ENCODE data around the gene LBHD1.
A peak's percentile ranks its signal among the peaks of the same experiment; 100 is the strongest.
"Not testable (repeated sequence)": the region's sequence is repeated elsewhere in the genome, so short reads cannot be mapped to it uniquely, and the experiment has no call there.

The LBHD1 gene

GRCh38 chr11:62664405-62665074 lies 7.5 kb downstream of the LBHD1 start:
- DNase-seq (ENCODE audit: low read depth): peak; percentile 23

- DNase-seq (ENCODE audit: low read depth): no peak
These were observed 15.2 kb downstream of the LBHD1 start for GRCh38 chr11:62656796-62657429.

DNA sequence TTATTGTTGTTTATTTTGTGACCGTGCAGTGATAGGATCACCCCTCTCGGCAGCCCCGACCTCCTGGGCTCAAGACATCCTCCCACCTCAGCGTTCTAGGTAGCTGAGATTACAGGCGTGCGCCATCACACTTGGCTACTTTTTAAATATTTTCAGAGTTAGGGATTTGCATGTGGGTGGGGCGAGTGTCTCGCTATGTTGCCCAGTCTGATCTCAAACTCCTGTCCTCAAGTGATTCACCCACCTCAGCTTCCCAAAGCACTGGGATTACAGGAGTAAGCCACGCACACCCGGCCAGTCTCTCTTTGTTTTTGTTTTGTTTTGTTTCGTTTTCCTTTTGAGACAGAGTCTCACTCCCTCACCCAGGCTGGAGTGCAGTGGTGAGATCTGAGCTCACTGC lies 17.8 kb downstream of the LBHD1 start:
- no peak for DNase-seq (ENCODE audit: low read depth)

DNA sequence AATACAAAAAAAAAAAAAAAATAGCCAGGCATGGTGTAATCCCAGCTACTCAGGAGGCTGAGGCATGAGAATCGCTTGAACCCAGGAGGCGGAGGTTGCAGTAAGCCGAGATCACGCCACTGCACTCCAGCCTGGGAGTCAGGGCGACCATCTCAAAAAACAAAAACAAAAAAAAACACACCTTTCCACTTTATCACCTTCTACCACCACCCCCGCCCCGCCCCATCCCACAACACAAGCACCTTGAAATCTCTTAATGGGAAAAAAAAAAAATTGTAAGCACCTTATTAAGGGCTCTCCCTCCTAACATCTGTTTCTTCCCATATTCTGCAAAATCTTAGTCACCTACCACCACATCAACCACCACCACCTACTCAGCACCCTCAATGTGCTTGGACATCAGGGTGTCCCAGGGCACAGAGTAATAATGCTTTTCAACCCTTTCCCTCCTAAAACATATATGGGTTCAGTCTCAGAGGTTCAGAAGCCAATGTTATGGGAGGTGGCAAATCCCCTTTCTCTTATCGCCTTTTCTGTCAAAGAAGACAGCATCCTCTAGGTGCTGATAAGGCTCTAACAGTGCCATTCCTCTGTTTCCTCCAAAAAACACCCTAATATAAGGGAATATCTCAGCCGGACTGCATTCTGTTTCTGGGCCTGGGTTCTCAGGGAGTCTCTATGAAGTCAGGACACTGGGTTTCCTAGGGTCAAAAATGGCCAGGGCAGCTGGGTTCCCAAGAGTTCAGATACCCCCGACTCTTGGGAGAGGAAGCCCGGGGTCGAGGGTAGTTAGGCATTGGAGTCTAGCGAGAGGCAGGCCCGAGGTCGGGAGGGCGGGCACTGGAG lies 19.7 kb downstream of the LBHD1 start:
- no peak for DNase-seq (ENCODE audit: low read depth)

DNA sequence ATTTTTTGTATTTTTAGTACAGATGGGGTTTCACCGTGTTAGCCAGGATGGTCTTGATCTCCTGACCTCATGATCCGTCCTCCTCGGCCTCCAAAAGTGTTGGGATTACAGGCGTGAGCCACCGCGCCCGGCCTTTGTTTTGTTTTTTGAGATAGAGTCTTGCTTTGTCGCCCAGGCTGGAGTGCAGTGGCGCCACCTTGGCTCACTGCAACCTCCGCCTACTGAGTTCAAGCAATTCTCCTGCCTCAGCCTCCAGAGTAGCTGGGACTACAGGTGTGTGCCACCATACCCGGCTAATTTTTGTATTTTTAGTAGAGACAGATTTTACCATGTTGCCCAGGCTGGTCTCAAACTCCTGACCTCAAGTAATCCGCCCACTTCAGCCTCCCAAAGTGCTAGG lies 21.8 kb downstream of the LBHD1 start:
- DNase-seq (ENCODE audit: low read depth): not testable (repeated sequence)

- DNase-seq (ENCODE audit: low read depth): no peak
These were observed 22.6 kb downstream of the LBHD1 start for GRCh38 chr11:62649486-62649885.

- DNase-seq (ENCODE audit: low read depth): no peak
These were observed 23.1 kb downstream of the LBHD1 start for GRCh38 chr11:62648967-62649364.

GRCh38 chr11:62648185-62648966 lies 23.7 kb downstream of the LBHD1 start:
- no peak for DNase-seq (ENCODE audit: low read depth)

DNA sequence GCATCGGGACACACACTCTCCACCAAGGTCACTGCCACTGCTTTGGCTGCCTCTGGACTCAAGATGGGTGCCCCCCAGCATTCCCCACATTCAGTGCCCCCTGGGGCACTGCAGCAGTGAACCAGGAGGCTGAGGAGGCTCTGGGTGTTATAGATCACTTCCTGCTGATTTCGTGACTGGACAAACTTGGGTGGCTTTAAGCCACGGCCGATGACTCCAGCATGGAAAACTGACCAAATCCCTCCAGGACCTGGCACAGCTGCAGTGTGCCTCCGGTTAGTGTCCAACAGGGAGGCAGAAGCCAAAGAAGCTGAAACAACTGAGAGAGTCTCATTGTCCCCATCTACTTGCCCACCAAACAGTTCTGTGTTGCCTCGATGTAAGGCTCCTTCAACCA lies 24.5 kb downstream of the LBHD1 start:
- DNase-seq (ENCODE audit: low read depth): no peak

GRCh38 chr11:62646825-62647608 lies 25.1 kb downstream of the LBHD1 start:
- no peak for DNase-seq (ENCODE audit: low read depth)

DNA sequence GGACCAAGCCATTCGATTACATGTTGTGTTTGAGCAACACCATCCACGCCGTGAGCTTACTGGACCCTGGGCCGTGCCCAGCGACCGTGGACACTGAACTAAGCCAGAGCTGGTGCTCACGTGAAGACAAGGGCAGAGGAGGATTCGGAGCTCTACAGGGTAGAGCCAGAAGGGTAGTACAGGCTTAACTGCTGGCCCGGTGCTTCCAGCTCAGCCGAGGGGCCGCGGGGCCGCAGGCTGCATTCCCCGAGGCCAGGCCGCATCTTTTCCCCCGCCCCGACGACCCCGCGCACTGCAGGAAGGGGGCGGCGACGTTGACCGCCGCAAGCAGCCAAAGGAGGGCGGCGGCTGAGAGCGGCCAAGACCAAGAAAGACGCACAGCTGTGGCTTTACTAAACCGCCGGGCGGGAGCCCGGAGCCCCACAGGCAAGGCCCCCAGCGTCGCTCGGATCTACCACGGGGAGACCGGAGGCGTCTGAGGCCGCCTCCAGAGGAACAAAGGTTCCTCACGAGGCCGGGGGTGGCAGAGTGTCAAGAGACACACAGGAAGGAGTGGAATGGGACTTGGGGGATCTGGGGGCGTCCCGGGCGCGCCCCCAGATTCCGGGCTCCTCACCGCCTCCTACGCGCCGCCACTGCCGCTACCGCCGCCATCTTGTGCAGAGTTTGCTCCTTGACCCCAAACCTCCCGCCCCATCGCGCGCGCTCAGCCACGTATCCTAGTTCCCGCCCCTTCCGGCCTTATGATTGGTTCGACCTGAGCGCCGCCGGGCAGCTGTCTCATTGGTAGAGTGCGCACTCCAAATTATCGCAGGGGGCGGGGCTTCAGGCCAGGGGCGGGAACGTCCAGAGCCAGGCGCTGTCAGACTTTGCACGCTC lies 25.9 kb downstream of the LBHD1 start, which contains the start of gene GANAB:
Gene GANAB (minus strand): TSS at position 668 of the 879 bp plus-strand sequence. CDS start 14 bp downstream, at position 654.
- DNase-seq (ENCODE audit: low read depth): peak; percentile 99

- no peak for DNase-seq (ENCODE audit: low read depth)
These were observed 26.5 kb downstream of the LBHD1 start for GRCh38 chr11:62645671-62645945.

GRCh38 chr11:62644220-62644619 lies 27.8 kb downstream of the LBHD1 start:
- no peak for DNase-seq (ENCODE audit: low read depth)

DNA sequence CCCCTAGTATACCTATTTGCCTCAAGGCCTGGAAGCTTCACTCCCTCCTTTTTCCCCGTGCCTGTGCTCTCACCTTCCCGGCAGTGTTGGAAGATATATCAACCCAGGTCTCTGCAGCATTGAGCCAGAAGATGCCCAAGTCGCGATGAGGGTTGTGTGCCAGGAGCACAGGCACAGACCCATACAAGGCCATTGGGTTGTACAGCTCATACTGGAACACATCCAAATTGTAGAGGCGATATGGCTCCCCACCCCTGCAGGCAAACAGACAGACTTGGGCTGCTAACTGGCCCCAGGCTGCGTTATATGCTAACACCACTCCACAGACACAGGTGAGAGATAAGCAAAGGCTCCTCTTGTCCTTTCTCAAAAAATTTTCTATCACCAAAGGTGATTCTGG lies 39.6 kb downstream of the LBHD1 start:
- DNase-seq (ENCODE audit: low read depth): no peak

- DNase-seq (ENCODE audit: low read depth): no peak
These were observed 44.4 kb downstream of the LBHD1 start for GRCh38 chr11:62627713-62628112.

GRCh38 chr11:62622476-62623089 lies 49.5 kb downstream of the LBHD1 start:
- DNase-seq (ENCODE audit: low read depth): no peak

- DNase-seq (ENCODE audit: low read depth): peak; percentile 97
These were observed 50.2 kb downstream of the LBHD1 start, which contains the start of gene B3GAT3 for GRCh38 chr11:62621567-62622470. Gene B3GAT3 (minus strand): TSS chr11:62621986. CDS start chr11:62621947, 39 bp downstream.

DNA sequence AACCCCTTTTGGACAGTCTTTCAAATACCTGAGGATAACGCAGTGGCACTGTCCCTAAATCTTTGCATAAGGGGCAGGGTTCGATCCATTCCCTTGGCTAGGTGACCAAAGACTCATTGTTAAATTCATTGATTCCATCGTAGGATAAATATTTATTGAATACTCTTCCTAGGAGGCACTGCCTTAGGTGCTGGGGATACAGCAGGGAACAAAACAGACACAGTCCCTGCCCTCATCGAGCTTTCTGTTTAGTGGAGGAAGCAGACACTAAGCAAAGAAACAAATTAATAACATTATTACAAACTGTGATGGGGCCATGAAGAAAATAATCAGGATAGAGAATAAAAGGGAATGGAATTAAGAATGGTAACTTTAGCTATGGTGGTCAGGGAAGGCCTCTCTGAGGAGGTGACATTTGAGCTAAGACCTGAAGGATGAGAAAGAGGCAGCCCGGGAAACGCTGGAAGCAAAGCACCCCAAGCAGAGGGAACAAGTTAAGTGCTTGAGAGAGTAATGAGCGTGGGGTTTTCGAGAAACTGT lies 51.0 kb downstream of the LBHD1 start:
- no peak for DNase-seq (ENCODE audit: low read depth)

DNA sequence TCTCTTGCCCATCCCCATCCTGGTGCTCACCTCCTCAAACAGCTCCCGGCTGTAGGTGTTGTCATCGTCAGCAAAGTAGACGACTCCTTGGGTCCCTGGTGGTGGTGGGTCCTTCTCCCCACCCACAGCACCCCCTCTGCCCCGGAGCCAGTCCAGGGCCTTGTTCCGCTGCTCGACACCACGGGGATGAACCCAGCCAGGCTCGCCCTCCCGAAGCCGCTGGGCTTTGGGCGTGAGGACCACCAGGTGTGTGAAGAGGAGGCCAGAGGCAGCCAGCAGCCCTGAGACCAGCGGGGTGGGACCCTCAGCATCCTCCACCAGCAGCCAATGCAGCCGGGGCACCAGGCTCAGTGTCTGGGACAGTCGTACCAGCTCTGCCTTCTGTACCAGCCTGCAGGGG lies 55.1 kb downstream of the LBHD1 start:
- DNase-seq (ENCODE audit: low read depth): not testable (repeated sequence)
